Lower leg skin (tissue), 3 donors: Measurements from ENCODE around the gene AMPD3.

Experiments used
- CTCF ChIP-seq, 3 donors: fragments of 450-650 bp; IDR thresholded peaks; one replicate each; pipeline ENCODE4 v1.5.1; 2016; ENCODE audit warnings: antibody characterized with exemption in 3 of 3, mild to moderate bottlenecking in 3 of 3, moderate library complexity in 2 of 3
- POLR2A ChIP-seq, 2 donors: fragments of 450-650 bp; IDR thresholded peaks; one replicate each; pipeline ENCODE4 v1.6.1; 2016 to 2017; ENCODE audit warnings: antibody characterized with exemption in 2 of 2, mild to moderate bottlenecking in 1 of 2, moderate library complexity in 1 of 2

- TF ChIP-seq POLR2A (IDR thresholded peaks at IDR 0.05) (no peak), CTCF (IDR thresholded peaks at IDR 0.05) (no peak)
These were observed 50.9 kb downstream of the AMPD3 start for GRCh38 chr11:10506008-10506370.
